ENCODE data around the gene SP1. TPM values are rescaled to one million over a fixed set of nuclear protein-coding genes. Genes with fewer than 3 reads are reported as not detected.
"Not testable (repeated sequence)": the region's sequence is repeated elsewhere in the genome, so short reads cannot be mapped to it uniquely, and the experiment has no call there.

SP1 gene
- total RNA-seq, 2 experiments from 2014 or later = 67.2 to 70.3 TPM

DNA sequence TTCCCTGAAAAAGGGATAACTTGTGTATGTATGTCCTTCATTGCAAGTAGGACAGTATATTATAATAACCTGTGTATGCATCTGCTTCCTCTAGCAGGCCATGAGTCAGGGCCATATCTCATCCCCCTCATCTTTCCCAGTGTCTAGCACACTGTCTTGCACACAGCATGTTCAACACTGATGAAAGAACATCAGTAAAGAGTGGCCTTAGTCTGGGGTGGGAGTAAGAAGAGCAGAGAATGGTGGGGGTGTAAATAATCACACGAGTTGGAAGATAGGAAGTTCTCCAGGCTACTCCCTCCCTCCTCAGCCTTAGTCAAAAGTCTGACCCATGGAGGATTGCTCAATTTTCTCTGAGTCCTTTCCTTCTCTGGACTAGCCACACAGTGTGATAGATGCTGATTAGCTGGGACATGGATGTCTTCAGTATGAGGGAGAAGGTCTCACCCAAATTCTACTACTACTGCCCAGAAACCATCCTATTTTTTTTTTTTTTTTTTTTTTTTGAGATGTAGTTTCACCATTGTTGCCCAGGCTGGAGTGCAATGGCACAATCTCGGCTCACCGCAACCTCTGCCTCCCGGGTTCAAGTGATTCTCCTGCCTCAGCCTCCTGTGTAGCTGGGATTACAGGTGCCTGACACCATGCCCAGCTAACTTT is 14.6 kb upstream of the SP1 start:
- no peak overlapping the region for H3K4me3 Mint-ChIP-seq
- H3K4me1 Mint-ChIP-seq (ENCODE audit: low read depth) = peaks cover 13% of the 10 kb centered on the region
- TF ChIP-seq, protein P1, sequence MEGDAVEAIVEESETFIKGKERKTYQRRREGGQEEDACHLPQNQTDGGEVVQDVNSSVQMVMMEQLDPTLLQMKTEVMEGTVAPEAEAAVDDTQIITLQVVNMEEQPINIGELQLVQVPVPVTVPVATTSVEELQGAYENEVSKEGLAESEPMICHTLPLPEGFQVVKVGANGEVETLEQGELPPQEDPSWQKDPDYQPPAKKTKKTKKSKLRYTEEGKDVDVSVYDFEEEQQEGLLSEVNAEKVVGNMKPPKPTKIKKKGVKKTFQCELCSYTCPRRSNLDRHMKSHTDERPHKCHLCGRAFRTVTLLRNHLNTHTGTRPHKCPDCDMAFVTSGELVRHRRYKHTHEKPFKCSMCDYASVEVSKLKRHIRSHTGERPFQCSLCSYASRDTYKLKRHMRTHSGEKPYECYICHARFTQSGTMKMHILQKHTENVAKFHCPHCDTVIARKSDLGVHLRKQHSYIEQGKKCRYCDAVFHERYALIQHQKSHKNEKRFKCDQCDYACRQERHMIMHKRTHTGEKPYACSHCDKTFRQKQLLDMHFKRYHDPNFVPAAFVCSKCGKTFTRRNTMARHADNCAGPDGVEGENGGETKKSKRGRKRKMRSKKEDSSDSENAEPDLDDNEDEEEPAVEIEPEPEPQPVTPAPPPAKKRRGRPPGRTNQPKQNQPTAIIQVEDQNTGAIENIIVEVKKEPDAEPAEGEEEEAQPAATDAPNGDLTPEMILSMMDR (IDR thresholded peaks at IDR 0.05) = no peak
- ChIA-PET POLR2A (interaction anchor here (0.7 kb wide), 1 partner anchor 17 kb away, joined by 3 read pairs; no protein-coding TSS in a partner anchor), CTCF (interaction anchor here (1.0 to 2.3 kb wide), 5 partner anchors 9 to 56 kb away, joined by 3 to 13 read pairs (median 5); no protein-coding TSS in a partner anchor)
- peak overlapping the region; percentile 83 for H3K27ac Mint-ChIP-seq
- peak; percentile 61 for ATAC-seq
- H3K27me3 Mint-ChIP-seq = no peaks in the 10 kb centered on the region
- no peaks in the 10 kb centered on the region for H3K36me3 Mint-ChIP-seq (ENCODE audit: low read depth)
- no peaks in the 10 kb centered on the region for H3K9me3 Mint-ChIP-seq
- no peak for DNase-seq
- intact Hi-C loops (cut with micrococcal nuclease) = no loop called here

DNA sequence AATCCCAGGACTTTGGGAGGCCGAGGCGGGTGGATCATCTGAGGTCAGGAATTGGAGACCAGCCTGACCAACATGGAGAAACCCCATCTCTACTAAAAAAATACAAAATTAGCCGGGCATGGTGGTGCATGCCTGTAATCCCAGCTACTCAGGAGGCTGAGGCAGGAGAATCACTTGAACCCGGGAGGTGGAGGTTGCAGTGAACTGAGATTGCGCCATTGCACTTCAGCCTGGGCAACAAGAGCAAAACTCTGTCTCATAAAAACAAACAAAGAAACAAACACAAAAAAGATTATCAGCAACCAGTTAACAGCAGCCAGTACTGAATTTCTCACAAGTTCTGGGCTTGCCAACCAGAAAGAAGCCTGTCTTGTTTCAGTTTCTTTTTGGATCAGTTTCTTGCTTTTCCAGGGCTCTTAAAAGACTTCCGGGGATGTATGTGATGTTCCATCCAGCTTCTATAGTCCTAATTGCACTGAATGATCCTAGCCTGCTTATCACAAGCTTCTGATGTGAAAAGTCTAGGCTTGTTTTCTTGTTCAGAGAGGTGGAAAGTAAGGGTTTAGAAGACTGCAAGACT is 6.3 kb upstream of the SP1 start:
- DNase-seq; H3K27me3 Mint-ChIP-seq; intact Hi-C loops (cut with micrococcal nuclease); H3K4me3 Mint-ChIP-seq; H3K36me3 Mint-ChIP-seq (ENCODE audit: low read depth); ATAC-seq; H3K9me3 Mint-ChIP-seq: not testable (repeated sequence)
- peaks cover 28% of the 10 kb centered on the region for H3K4me1 Mint-ChIP-seq (ENCODE audit: low read depth)
- CTCF ChIA-PET = interaction anchor here (2.4 kb wide), 1 partner anchor 47 kb away, joined by 9 read pairs; no protein-coding TSS in a partner anchor
- H3K27ac Mint-ChIP-seq = peak overlapping the region; percentile 44
- POLR2A ChIA-PET = interaction anchor here (0.6 to 1.6 kb wide), 4 partner anchors 108 to 1215 kb away, joined by 3 to 5 read pairs (median 3); no protein-coding TSS in a partner anchor

DNA sequence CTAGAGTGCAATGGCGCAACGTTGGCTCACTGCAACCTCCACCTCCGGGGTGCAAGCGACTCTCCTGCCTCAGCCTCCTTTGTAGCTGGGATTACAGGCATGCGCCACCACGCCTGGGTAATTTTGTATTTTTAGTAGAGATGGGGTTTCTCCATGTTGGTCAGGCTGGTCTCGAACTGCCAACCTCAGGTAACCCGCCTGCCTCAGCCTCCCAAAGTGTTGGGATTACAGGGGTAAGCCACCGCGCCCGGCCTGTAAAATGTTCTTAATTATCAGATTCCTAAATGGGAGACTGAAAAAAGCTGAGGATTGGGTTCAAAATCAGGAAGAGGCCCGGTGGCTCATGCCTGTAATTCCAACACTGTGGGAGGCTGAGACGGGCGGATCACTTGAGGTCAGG is 5.7 kb upstream of the SP1 start:
- CTCF ChIA-PET = interaction anchor here (2.2 to 2.4 kb wide), 2 partner anchors 22 to 47 kb away, joined by 7 to 9 read pairs; no protein-coding TSS in a partner anchor
- H3K27ac Mint-ChIP-seq = peak overlapping the region; percentile 44
- not testable (repeated sequence) for H3K36me3 Mint-ChIP-seq (ENCODE audit: low read depth)

DNA sequence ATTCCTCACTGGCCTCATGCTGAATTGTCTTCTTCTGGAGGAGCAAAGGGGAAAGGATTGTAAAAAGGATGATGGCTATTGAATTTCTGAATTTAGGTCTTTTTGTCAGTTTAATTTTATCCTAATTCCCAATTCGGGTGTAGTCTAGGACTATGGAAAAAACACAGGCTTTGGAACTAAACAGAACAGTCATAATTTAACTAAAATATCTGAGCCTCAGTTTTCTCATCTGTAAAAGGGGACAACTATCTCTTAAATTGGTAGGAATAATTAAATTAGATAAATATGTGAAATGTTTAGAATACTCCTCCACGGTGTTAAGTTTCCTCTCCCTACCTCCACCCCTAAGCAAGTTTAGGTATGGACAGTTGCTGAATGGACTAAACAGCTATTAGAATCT is 3.2 kb upstream of the SP1 start:
- Mint-ChIP-seq H3K27ac (no peak overlapping the region), H3K36me3 (ENCODE audit: low read depth) (peaks cover 7% of the 10 kb centered on the region), H3K4me3 (no peak overlapping the region), H3K27me3 (no peaks in the 10 kb centered on the region), H3K9me3 (no peaks in the 10 kb centered on the region), H3K4me1 (ENCODE audit: low read depth) (peaks cover 28% of the 10 kb centered on the region)
- TF ChIP-seq, protein P1 (IDR thresholded peaks at IDR 0.05) = no peak
- intact Hi-C loops (cut with micrococcal nuclease) = no loop called here
- CTCF ChIA-PET = interaction anchor here (1.3 to 3.3 kb wide), 3 partner anchors 24 to 53 kb away, joined by 3 to 21 read pairs (median 4); no protein-coding TSS in a partner anchor
- no peak for DNase-seq
- ATAC-seq = no peak
- POLR2A ChIA-PET = interaction anchor here (0.7 kb wide), 2 partner anchors 78 to 278 kb away, joined by 3 read pairs; no protein-coding TSS in a partner anchor

More for the DNA sequence above, 5.7 kb upstream of the SP1 start:
- POLR2A ChIA-PET = interaction anchor here (0.6 to 1.6 kb wide), 3 partner anchors 107 to 1215 kb away, joined by 3 to 5 read pairs (median 3); no protein-coding TSS in a partner anchor
- intact Hi-C loops (cut with micrococcal nuclease); ATAC-seq; H3K4me3 Mint-ChIP-seq; DNase-seq; H3K27me3 Mint-ChIP-seq; H3K9me3 Mint-ChIP-seq: not testable (repeated sequence)
- H3K4me1 Mint-ChIP-seq (ENCODE audit: low read depth) = peaks cover 29% of the 10 kb centered on the region

DNA sequence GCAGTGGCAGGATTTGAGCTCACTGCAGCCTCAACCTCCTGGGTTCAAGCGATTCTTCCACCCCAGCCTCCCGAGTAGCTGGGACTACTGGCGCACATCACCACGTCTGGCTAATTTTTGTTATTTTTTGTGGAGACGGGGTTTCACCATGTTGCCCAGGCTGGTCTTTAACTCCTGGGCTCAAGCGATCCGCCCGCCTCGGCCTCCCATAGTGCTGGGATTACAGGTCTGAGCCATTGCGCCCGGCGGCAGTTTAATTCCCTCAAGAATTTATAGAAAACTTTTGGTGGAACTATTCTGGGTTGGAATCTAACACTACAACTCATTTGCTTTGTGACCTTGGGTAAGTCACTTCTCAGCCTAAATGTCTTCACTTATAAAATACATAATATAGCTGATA is 1.8 kb upstream of the SP1 start:
- no peak overlapping the region for H3K27ac Mint-ChIP-seq

More for the DNA sequence above, 1.8 kb upstream of the SP1 start:
- TF ChIP-seq, protein P1 (IDR thresholded peaks at IDR 0.05) = no peak
- Mint-ChIP-seq H3K4me3 (no peak overlapping the region), H3K4me1 (ENCODE audit: low read depth) (peaks cover 33% of the 10 kb centered on the region), H3K27me3 (no peaks in the 10 kb centered on the region), H3K9me3 (no peaks in the 10 kb centered on the region), H3K36me3 (ENCODE audit: low read depth) (peaks cover 21% of the 10 kb centered on the region)
- intact Hi-C loops (cut with micrococcal nuclease) = no loop called here
- no peak for ATAC-seq
- CTCF ChIA-PET = interaction anchor here (0.6 to 3.3 kb wide), 7 partner anchors 26 to 164 kb away, joined by 3 to 21 read pairs (median 5); no protein-coding TSS in a partner anchor
- DNase-seq = no peak
- POLR2A ChIA-PET = interaction anchor here (0.6 to 2.6 kb wide), 5 partner anchors 9 to 264 kb away, joined by 3 to 11 read pairs (median 4); no protein-coding TSS in a partner anchor

Data from activated CD8-positive, alpha-beta T cell treated with anti-CD3 and anti-CD28 coated beads for 36 hours (primary cell).